Liver (tissue), 9 donors: Measurements from ENCODE around the gene LAMC3. TPM values are rescaled to one million over a fixed set of nuclear protein-coding genes. Genes with fewer than 3 reads are reported as not detected.

ENCODE experiments used
- DNase-seq: peaks from one replicate; pipeline ENCODE4 v3.0.0-alpha.2; 2017; ENCODE audit warnings: low spot score
- H3K27ac ChIP-seq, 2 donors: one replicate each; pipeline ENCODE4 v1.7.0; 2013; ENCODE audit warnings: inconsistent platforms in 2 of 2, low read length in 2 of 2, control low read depth in 1 of 2, low read depth in 1 of 2, mild to moderate bottlenecking in 1 of 2
- H3K27me3 ChIP-seq, 4 donors: one replicate each; pipeline versions ENCODE4 v1.6.1 to v1.7.0; 2013; ENCODE audit warnings: low read length in 3 of 4, inconsistent platforms in 1 of 4, mild to moderate bottlenecking in 1 of 4, moderate library complexity in 1 of 4; ENCODE audit not compliant: control insufficient read depth in 4 of 4, insufficient read depth in 4 of 4
- H3K36me3 ChIP-seq, 4 donors: one replicate each; pipeline versions ENCODE4 v1.6.1 to v1.7.0; 2013; ENCODE audit warnings: low read length in 3 of 4, mild to moderate bottlenecking in 3 of 4, low read depth in 1 of 4, moderate library complexity in 1 of 4; ENCODE audit not compliant: control insufficient read depth in 4 of 4, insufficient read depth in 3 of 4
- H3K4me1 ChIP-seq, 4 donors: one replicate each; pipeline versions ENCODE4 v1.6.1 to v1.7.0; 2013; ENCODE audit warnings: low read length in 3 of 4, mild to moderate bottlenecking in 3 of 4, moderate library complexity in 1 of 4; ENCODE audit not compliant: control insufficient read depth in 4 of 4, insufficient read depth in 4 of 4
- H3K4me3 ChIP-seq, 3 donors: one replicate each; pipeline versions ENCODE4 v1.6.1 to v1.7.0; 2013; ENCODE audit warnings: low read length in 3 of 3, control low read depth in 1 of 3, low read depth in 1 of 3, mild to moderate bottlenecking in 1 of 3
- H3K9ac ChIP-seq, 2 donors: one replicate each; pipeline ENCODE4 v1.7.0; 2013; ENCODE audit warnings: low read length in 2 of 2, mild to moderate bottlenecking in 2 of 2, moderate library complexity in 2 of 2, control low read depth in 1 of 2, low read depth in 1 of 2
- H3K9me3 ChIP-seq, 4 donors: one replicate each; pipeline versions ENCODE4 v1.6.1 to v1.7.0; 2013; ENCODE audit warnings: low read length in 3 of 4; ENCODE audit not compliant: control insufficient read depth in 4 of 4
- ATF3 ChIP-seq: IDR thresholded peaks from 2 replicates; pipeline ENCODE4 v1.6.1; 2016; ENCODE audit warnings: antibody characterized with exemption
- CTCF ChIP-seq: fragments of 150-350 bp; IDR thresholded peaks from 2 replicates; pipeline ENCODE4 v1.5.1; 2017; ENCODE audit warnings: improper control_type of control experiment, low read depth, low read length; ENCODE audit not compliant: missing input control
- EGR1 ChIP-seq, 2 donors: IDR thresholded peaks; 2 replicates each; pipeline ENCODE4 v1.6.1; 2016 to 2018; ENCODE audit warnings: antibody characterized with exemption in 2 of 2, low read depth in 2 of 2
- FOXA1 ChIP-seq: IDR thresholded peaks from 2 replicates; pipeline ENCODE4 v1.6.1; 2016; ENCODE audit warnings: antibody characterized with exemption
- FOXA2 ChIP-seq: IDR thresholded peaks from 2 replicates; pipeline ENCODE4 v1.6.1; 2016; ENCODE audit warnings: antibody characterized with exemption
- HNF4A ChIP-seq, 2 donors: conservative IDR thresholded peaks; 2 replicates each; pipeline ENCODE4 v1.6.1; 2016; ENCODE audit warnings: antibody characterized with exemption in 2 of 2, mild to moderate bottlenecking in 2 of 2
- HNF4G ChIP-seq: IDR thresholded peaks from 2 replicates; pipeline ENCODE4 v1.6.1; 2016; ENCODE audit warnings: antibody characterized with exemption
- JUND ChIP-seq, 2 donors: IDR thresholded peaks; 2 replicates each; pipeline ENCODE4 v1.6.1; 2016; ENCODE audit warnings: antibody characterized with exemption in 2 of 2
- MAX ChIP-seq: IDR thresholded peaks from 2 replicates; pipeline ENCODE4 v1.6.1; 2016; ENCODE audit warnings: antibody characterized with exemption
- NR2F2 ChIP-seq: IDR thresholded peaks from 2 replicates; pipeline ENCODE4 v1.6.1; 2016; ENCODE audit warnings: antibody characterized with exemption
- RAD21 ChIP-seq, 2 donors: IDR thresholded peaks; 2 replicates each; pipeline ENCODE4 v1.6.1; 2016; ENCODE audit warnings: antibody characterized with exemption in 2 of 2, mild to moderate bottlenecking in 2 of 2
- REST ChIP-seq: IDR thresholded peaks from 2 replicates; pipeline ENCODE4 v1.6.1; 2016; ENCODE audit warnings: antibody characterized with exemption, mild to moderate bottlenecking
- RXRA ChIP-seq, 2 donors: IDR thresholded peaks; 2 replicates each; pipeline ENCODE4 v1.6.1; 2017 to 2018; ENCODE audit warnings: antibody characterized with exemption in 2 of 2, mild to moderate bottlenecking in 1 of 2
- SP1 ChIP-seq: IDR thresholded peaks from 2 replicates; pipeline ENCODE4 v1.6.1; 2018; ENCODE audit warnings: antibody characterized with exemption, mild to moderate bottlenecking
- TAF1 ChIP-seq: conservative IDR thresholded peaks from 2 replicates; pipeline ENCODE4 v1.6.1; 2016; ENCODE audit warnings: antibody characterized with exemption, mild to moderate bottlenecking
- YY1 ChIP-seq: IDR thresholded peaks from 2 replicates; pipeline ENCODE4 v1.6.1; 2016; ENCODE audit warnings: antibody characterized with exemption, mild to moderate bottlenecking
- ZBTB33 ChIP-seq: IDR thresholded peaks from 2 replicates; pipeline ENCODE4 v1.6.1; 2016; ENCODE audit warnings: antibody characterized with exemption
- WGBS: extraction: QIAGEN DNeasy Blood & Tissue Kit; methylation state at CpG from one replicate; pipeline ENCODE4 v1.1.7; 2013; 5-methylcytosine and 5-hydroxymethylcytosine counted together
- polyA plus RNA-seq, 2 donors: library from polyadenylated mRNA; stranded (reverse) in 1 of 2; unstranded in 1 of 2; fragments of 200-250 nt in 1 of 2; fragments of >200 nt in 1 of 2; fragmentation: Nextera tagmentation in 1 of 2; extraction: Ambion mirVana in 1 of 2; gene quantifications; one replicate each; pipeline versions ENCODE4 v1.2.1 to v1.2.3, GENCODE V29; 2013 to 2015
- total RNA-seq, 2 donors: library from RNA; depleted of rRNA; stranded (reverse); fragments of >200 nt; gene quantifications; one replicate each; pipeline ENCODE4 v1.2.3, GENCODE V29; 2014
- donor health status: healthy.
- donor health status: healthy.
- donor health status: healthy.
- donor health status: healthy.
- donor health status: healthy.

The LAMC3 gene
- total and polyA plus RNA-seq, 4 donors: 1.4 to 5.9 (median 2.9) TPM

GRCh38 chr9:131097948-131098278 lies 88.9 kb downstream of the LAMC3 start:
- Histone ChIP-seq H3K4me1 (peaks cover 4 to 10% (median 6%) of the 10 kb centered on the region in 4 donors), H3K36me3 (no peaks in the 10 kb centered on the region), H3K9ac (no peak overlapping the region), H3K27me3 (peaks cover 0 to 6% (median 3%) of the 10 kb centered on the region in 4 donors), H3K9me3 (no peaks in the 10 kb centered on the region), H3K4me3 (no peak overlapping the region), H3K27ac (no peak overlapping the region)
- no peak for TF ChIP-seq NR2F2
- no peak for TF ChIP-seq FOXA2
- no peak for TF ChIP-seq EGR1 (IDR thresholded peaks at IDR 0.05; ENCODE audit: low read depth in 2 of 2)
- no peak for TF ChIP-seq RXRA (IDR thresholded peaks at IDR 0.05)
- no peak for TF ChIP-seq TAF1
- no peak for TF ChIP-seq RAD21 (IDR thresholded peaks at IDR 0.05)
- no peak for TF ChIP-seq SP1
- no peak for TF ChIP-seq MAX
- TF ChIP-seq YY1: no peak
- no peak for TF ChIP-seq ATF3
- TF ChIP-seq REST: no peak
- TF ChIP-seq CTCF: no peak
- no peak for TF ChIP-seq ZBTB33
- TF ChIP-seq HNF4A (conservative IDR thresholded peaks at IDR 0.05): no peak
- TF ChIP-seq JUND (IDR thresholded peaks at IDR 0.05): no peak
- TF ChIP-seq HNF4G: no peak
- TF ChIP-seq FOXA1: no peak
- no peak for DNase-seq
- 89% methylated on average over 8 of the region's 8 CpGs for WGBS
